Measurements from ENCODE around the gene CEP104.
A peak's percentile ranks its signal among the peaks of the same experiment; 100 is the strongest.

CEP104 gene

GRCh38 chr1:3856923-3857790, at the start of gene CEP104, which contains the start of gene DFFB:
TSS of gene CEP104 (minus strand) at chr1:3857211. CDS start at chr1:3852407, 4,804 bp downstream.
TSS of gene DFFB (plus strand) at chr1:3857476. CDS start at chr1:3857604, 128 bp downstream.
- DNase-seq = peak; percentile 85 to 94 (median 90)

GRCh38 chr1:3906672-3907020, 49.6 kb upstream of the CEP104 start:
- DNase-seq = no peak

- no peak for DNase-seq
Measured at GRCh38 chr1:3905953-3906671, 49.1 kb upstream of the CEP104 start.

GRCh38 chr1:3905266-3905952, 48.4 kb upstream of the CEP104 start:
- DNase-seq = no peak

GRCh38 chr1:3904843-3905185, 47.8 kb upstream of the CEP104 start:
- DNase-seq = no peak

GRCh38 chr1:3904006-3904842, 47.2 kb upstream of the CEP104 start:
- no peak for DNase-seq

DNA sequence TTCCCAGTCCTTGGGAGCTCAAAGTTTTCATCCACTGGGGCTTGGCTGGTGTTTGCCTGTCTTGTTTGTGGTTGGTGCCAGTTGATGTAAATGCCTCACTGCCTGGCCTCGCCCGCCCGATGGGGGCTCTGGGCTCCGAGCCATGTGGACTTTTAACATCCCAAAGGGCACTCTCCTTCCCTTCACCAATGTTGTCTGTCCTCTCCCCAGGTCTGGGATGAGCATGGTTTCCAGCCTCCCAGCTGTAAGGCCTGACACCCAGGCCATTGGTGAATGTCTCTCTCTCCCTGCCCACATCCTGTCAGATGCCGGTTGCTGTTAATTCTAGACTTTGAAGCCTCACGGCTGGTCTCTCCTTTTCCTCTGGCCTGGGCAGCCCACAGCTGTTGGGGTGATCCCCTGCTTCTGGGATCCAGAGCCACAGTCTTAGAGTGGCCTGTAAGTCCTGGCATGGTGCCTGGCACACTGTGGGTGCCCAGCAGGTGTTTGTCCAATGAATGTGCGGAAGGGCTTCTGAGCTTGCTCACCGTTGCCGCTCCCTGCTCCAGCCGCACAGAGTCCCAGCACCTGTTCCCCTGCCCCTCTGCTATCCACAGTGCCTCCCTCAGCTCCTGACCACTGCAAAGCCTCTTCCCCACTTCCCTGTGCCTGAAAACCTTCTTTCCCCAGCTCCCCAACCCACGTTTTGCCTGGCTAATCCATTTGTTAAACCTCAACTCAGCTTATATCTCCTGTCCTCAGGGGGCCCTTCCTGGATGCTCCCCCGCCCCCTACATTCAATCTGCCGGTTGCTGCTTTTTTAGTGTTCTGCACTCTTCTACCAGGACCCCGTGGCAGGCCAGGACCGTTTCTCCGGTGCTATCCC, 46.4 kb upstream of the CEP104 start:
- no peak for DNase-seq

GRCh38 chr1:3902571-3903091, 45.6 kb upstream of the CEP104 start:
- DNase-seq = no peak

DNA sequence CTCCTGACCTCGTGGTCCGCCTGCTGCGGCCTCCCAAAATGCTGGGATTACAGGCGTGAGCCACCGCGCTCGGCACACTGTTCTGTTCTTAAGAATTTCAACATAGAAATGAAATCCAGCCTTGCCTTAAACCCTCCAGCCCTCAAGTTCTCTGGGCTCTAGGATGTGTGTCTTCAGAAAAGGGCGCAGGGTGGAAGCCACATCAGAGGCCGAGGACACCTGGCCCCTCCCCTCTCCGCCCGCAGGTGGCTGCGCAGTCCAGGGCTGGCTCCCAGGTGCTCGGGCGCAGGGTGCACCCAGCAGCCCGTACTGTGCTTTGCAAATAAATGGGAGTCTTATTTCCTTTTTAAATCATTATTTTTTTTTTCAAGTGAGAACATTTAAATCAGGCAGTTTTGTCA, 45.1 kb upstream of the CEP104 start:
- no peak for DNase-seq

GRCh38 chr1:3900969-3901529, 44.0 kb upstream of the CEP104 start:
- peak; percentile 98 to 99 (median 99) for DNase-seq

- peak; percentile 97 to 98 (median 97) for DNase-seq
Measured at GRCh38 chr1:3900150-3900968, 43.3 kb upstream of the CEP104 start, which contains the start of gene C1orf174. TSS of gene C1orf174 (minus strand) at chr1:3900272. CDS start at chr1:3900186, 86 bp downstream.

GRCh38 chr1:3899754-3900149, 42.7 kb upstream of the CEP104 start:
- peak; percentile 27 to 60 (median 31) for DNase-seq

GRCh38 chr1:3898994-3899753, 42.2 kb upstream of the CEP104 start:
- no peak for DNase-seq

DNA sequence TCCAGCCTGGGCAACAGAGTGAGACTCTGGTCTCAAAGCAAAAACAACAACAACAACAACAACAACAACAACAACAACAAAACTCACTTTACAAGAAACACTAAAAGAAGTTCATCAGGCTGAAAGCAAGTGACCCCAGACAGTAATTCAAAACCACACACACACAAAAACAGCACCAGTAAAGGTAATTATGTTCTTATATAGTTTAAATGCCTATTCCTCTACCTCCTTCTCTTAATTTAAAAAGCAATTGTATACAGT, 41.4 kb upstream of the CEP104 start:
- no peak for DNase-seq

DNA sequence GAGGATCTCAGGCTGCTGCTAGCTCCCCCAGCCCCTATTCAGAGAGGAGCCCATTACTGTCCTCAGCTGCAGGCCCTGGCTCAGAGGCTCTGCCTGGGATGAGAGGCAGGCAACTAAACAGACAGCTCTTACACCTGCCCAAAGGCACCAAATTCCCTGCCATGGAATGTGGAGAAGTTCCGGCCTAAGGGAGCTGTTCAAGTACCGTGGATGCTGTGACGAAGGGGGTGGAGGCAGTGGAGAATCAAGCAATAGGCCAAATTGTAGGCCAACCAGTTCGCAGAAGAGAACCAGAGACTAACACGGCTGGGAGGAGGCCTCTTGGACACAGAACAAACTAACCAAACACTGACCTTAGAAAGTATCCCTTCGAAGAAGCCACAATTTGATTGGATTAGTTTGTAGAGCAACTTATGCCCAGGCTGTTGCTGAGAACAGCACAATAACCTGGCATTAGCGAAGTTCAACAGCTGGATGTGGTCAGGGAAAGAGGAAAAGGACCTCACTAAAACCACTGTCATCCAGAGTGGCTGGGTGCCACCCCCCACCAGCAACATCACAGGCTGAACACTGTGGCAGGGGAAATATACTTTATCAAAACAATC, 39.5 kb upstream of the CEP104 start:
- no peak for DNase-seq

GRCh38 chr1:3895951-3896325, 38.9 kb upstream of the CEP104 start:
- no peak for DNase-seq

GRCh38 chr1:3895279-3895950, 38.4 kb upstream of the CEP104 start:
- no peak for DNase-seq

GRCh38 chr1:3894626-3895278, 37.7 kb upstream of the CEP104 start:
- DNase-seq = no peak
